Testis (tissue), 2 donors: ENCODE data around the gene FOXF2.

Experiments
- CTCF ChIP-seq, 3 experiments: fragments of 450-650 bp in 2 of 3; fragments of 200-600 bp in 1 of 3; sonication (generic) in 1 of 3; IDR thresholded peaks; one replicate each; pipeline ENCODE4 v1.5.1; 2016 to 2019; ENCODE audit warnings: antibody characterized with exemption in 3 of 3, mild to moderate bottlenecking in 2 of 3, moderate library complexity in 1 of 3
- POLR2A ChIP-seq: fragments of 450-650 bp; IDR thresholded peaks from one replicate; pipeline ENCODE4 v1.6.1; 2017; ENCODE audit warnings: antibody characterized with exemption, mild to moderate bottlenecking, moderate library complexity

DNA sequence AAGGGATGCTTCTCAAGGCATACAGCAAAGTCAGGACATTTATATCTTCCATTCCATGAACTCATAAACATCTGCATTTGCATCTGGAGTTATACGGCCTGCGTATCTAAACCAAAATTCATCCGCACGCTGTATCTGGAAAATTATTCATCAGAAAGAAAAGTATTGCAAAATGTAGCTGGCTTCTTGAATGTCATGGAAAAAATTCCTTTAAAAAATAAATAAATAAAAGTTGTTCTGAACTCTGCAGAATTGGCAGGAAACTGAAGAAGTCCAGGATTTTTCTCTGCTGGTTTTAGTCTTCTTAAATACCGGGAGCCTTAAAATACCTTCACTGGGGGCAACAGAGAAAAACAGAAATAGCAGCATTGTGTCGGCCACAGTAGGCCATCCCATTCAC is 23.7 kb upstream of the FOXF2 start:
- no peak for TF ChIP-seq CTCF (IDR thresholded peaks at IDR 0.05)
- TF ChIP-seq POLR2A = no peak
